Liver (tissue), 9 donors: ENCODE results near the gene NELFCD. TPM values are rescaled to one million over a fixed set of nuclear protein-coding genes. Genes with fewer than 3 reads are reported as not detected.

Experiments used
- DNase-seq: peaks from one replicate; pipeline ENCODE4 v3.0.0-alpha.2; 2017; ENCODE audit warnings: low spot score
- H3K27ac ChIP-seq, 2 donors: one replicate each; pipeline ENCODE4 v1.7.0; 2013; ENCODE audit warnings: inconsistent platforms in 2 of 2, low read length in 2 of 2, control low read depth in 1 of 2, low read depth in 1 of 2, mild to moderate bottlenecking in 1 of 2
- H3K27me3 ChIP-seq, 4 donors: one replicate each; pipeline versions ENCODE4 v1.6.1 to v1.7.0; 2013; ENCODE audit warnings: low read length in 3 of 4, inconsistent platforms in 1 of 4, mild to moderate bottlenecking in 1 of 4, moderate library complexity in 1 of 4; ENCODE audit not compliant: control insufficient read depth in 4 of 4, insufficient read depth in 4 of 4
- H3K36me3 ChIP-seq, 4 donors: one replicate each; pipeline versions ENCODE4 v1.6.1 to v1.7.0; 2013; ENCODE audit warnings: low read length in 3 of 4, mild to moderate bottlenecking in 3 of 4, low read depth in 1 of 4, moderate library complexity in 1 of 4; ENCODE audit not compliant: control insufficient read depth in 4 of 4, insufficient read depth in 3 of 4
- H3K4me1 ChIP-seq, 4 donors: one replicate each; pipeline versions ENCODE4 v1.6.1 to v1.7.0; 2013; ENCODE audit warnings: low read length in 3 of 4, mild to moderate bottlenecking in 3 of 4, moderate library complexity in 1 of 4; ENCODE audit not compliant: control insufficient read depth in 4 of 4, insufficient read depth in 4 of 4
- H3K4me3 ChIP-seq, 3 donors: one replicate each; pipeline versions ENCODE4 v1.6.1 to v1.7.0; 2013; ENCODE audit warnings: low read length in 3 of 3, control low read depth in 1 of 3, low read depth in 1 of 3, mild to moderate bottlenecking in 1 of 3
- H3K9ac ChIP-seq, 2 donors: one replicate each; pipeline ENCODE4 v1.7.0; 2013; ENCODE audit warnings: low read length in 2 of 2, mild to moderate bottlenecking in 2 of 2, moderate library complexity in 2 of 2, control low read depth in 1 of 2, low read depth in 1 of 2
- H3K9me3 ChIP-seq, 4 donors: one replicate each; pipeline versions ENCODE4 v1.6.1 to v1.7.0; 2013; ENCODE audit warnings: low read length in 3 of 4; ENCODE audit not compliant: control insufficient read depth in 4 of 4
- ATF3 ChIP-seq: IDR thresholded peaks from 2 replicates; pipeline ENCODE4 v1.6.1; 2016; ENCODE audit warnings: antibody characterized with exemption
- EGR1 ChIP-seq, 2 donors: IDR thresholded peaks; 2 replicates each; pipeline ENCODE4 v1.6.1; 2016 to 2018; ENCODE audit warnings: antibody characterized with exemption in 2 of 2, low read depth in 2 of 2
- FOXA1 ChIP-seq: IDR thresholded peaks from 2 replicates; pipeline ENCODE4 v1.6.1; 2016; ENCODE audit warnings: antibody characterized with exemption
- HNF4G ChIP-seq: IDR thresholded peaks from 2 replicates; pipeline ENCODE4 v1.6.1; 2016; ENCODE audit warnings: antibody characterized with exemption
- JUND ChIP-seq, 2 donors: IDR thresholded peaks; 2 replicates each; pipeline ENCODE4 v1.6.1; 2016; ENCODE audit warnings: antibody characterized with exemption in 2 of 2
- MAX ChIP-seq: IDR thresholded peaks from 2 replicates; pipeline ENCODE4 v1.6.1; 2016; ENCODE audit warnings: antibody characterized with exemption
- NR2F2 ChIP-seq: IDR thresholded peaks from 2 replicates; pipeline ENCODE4 v1.6.1; 2016; ENCODE audit warnings: antibody characterized with exemption
- RAD21 ChIP-seq, 2 donors: IDR thresholded peaks; 2 replicates each; pipeline ENCODE4 v1.6.1; 2016; ENCODE audit warnings: antibody characterized with exemption in 2 of 2, mild to moderate bottlenecking in 2 of 2
- REST ChIP-seq: IDR thresholded peaks from 2 replicates; pipeline ENCODE4 v1.6.1; 2016; ENCODE audit warnings: antibody characterized with exemption, mild to moderate bottlenecking
- RXRA ChIP-seq, 2 donors: IDR thresholded peaks; 2 replicates each; pipeline ENCODE4 v1.6.1; 2017 to 2018; ENCODE audit warnings: antibody characterized with exemption in 2 of 2, mild to moderate bottlenecking in 1 of 2
- TAF1 ChIP-seq: conservative IDR thresholded peaks from 2 replicates; pipeline ENCODE4 v1.6.1; 2016; ENCODE audit warnings: antibody characterized with exemption, mild to moderate bottlenecking
- YY1 ChIP-seq: IDR thresholded peaks from 2 replicates; pipeline ENCODE4 v1.6.1; 2016; ENCODE audit warnings: antibody characterized with exemption, mild to moderate bottlenecking
- ZBTB33 ChIP-seq: IDR thresholded peaks from 2 replicates; pipeline ENCODE4 v1.6.1; 2016; ENCODE audit warnings: antibody characterized with exemption
- WGBS: extraction: QIAGEN DNeasy Blood & Tissue Kit; methylation state at CpG from one replicate; pipeline ENCODE4 v1.1.7; 2013; 5-methylcytosine and 5-hydroxymethylcytosine counted together
- polyA plus RNA-seq, 2 donors: library from polyadenylated mRNA; stranded (reverse) in 1 of 2; unstranded in 1 of 2; fragments of 200-250 nt in 1 of 2; fragments of >200 nt in 1 of 2; fragmentation: Nextera tagmentation in 1 of 2; extraction: Ambion mirVana in 1 of 2; gene quantifications; one replicate each; pipeline versions ENCODE4 v1.2.1 to v1.2.3, GENCODE V29; 2013 to 2015
- total RNA-seq, 2 donors: library from RNA; depleted of rRNA; stranded (reverse); fragments of >200 nt; gene quantifications; one replicate each; pipeline ENCODE4 v1.2.3, GENCODE V29; 2014
- donor health status: healthy.
- donor health status: healthy.
- donor health status: healthy.
- donor health status: healthy.
- donor health status: healthy.

The NELFCD gene
- total and polyA plus RNA-seq, 4 donors: 28.1 to 39.8 (median 37.0) TPM

- WGBS: 89% methylated on average over 16 of the region's 16 CpGs
- no peak for DNase-seq
- H3K27me3 ChIP-seq: no peaks in the 10 kb centered on the region
- H3K4me3 ChIP-seq: no peak overlapping the region
- H3K27ac ChIP-seq: no peak overlapping the region
- no peaks in the 10 kb centered on the region for H3K9me3 ChIP-seq
- no peak overlapping the region for H3K9ac ChIP-seq
- H3K36me3 ChIP-seq: no peaks in the 10 kb centered on the region
- TF ChIP-seq NR2F2: no peak
- TF ChIP-seq REST: no peak
- TF ChIP-seq MAX: no peak
- no peak for TF ChIP-seq RXRA (IDR thresholded peaks at IDR 0.05)
- no peak for TF ChIP-seq YY1
- no peak for TF ChIP-seq JUND (IDR thresholded peaks at IDR 0.05)
- no peak for TF ChIP-seq EGR1 (IDR thresholded peaks at IDR 0.05; ENCODE audit: low read depth in 2 of 2)
- no peak for TF ChIP-seq HNF4G
- TF ChIP-seq ATF3: no peak
- H3K4me1 ChIP-seq: no peaks in the 10 kb centered on the region
These were observed 35.0 kb downstream of the NELFCD start for GRCh38 chr20:59015812-59016711.

- 76% methylated on average over 4 of the region's 4 CpGs for WGBS
These were observed 35.9 kb downstream of the NELFCD start for GRCh38 chr20:59016795-59017492.

More at GRCh38 chr20:59016795-59017492, 35.9 kb downstream of the NELFCD start:
- Histone ChIP-seq H3K9ac (no peak overlapping the region), H3K4me1 (no peaks in the 10 kb centered on the region), H3K27ac (no peak overlapping the region), H3K27me3 (no peaks in the 10 kb centered on the region), H3K4me3 (no peak overlapping the region), H3K36me3 (no peaks in the 10 kb centered on the region), H3K9me3 (no peaks in the 10 kb centered on the region)
- no peak for DNase-seq
- TF ChIP-seq ZBTB33 (no peak), RAD21 (IDR thresholded peaks at IDR 0.05) (no peak), TAF1 (no peak), FOXA1 (no peak), NR2F2 (no peak), MAX (no peak)
